MCF 10A (cell line): ENCODE data around the gene NGDN. TPM values are rescaled to one million over a fixed set of nuclear protein-coding genes. Genes with fewer than 3 reads are reported as not detected.
"Not testable (repeated sequence)": the region's sequence is repeated elsewhere in the genome, so short reads cannot be mapped to it uniquely, and the experiment has no call there.

Experiments used
- BruUV-seq: library from RNA; stranded (reverse); fragments of 400-500 nt; replicated peaks from 2 replicates; lab custom pipeline; 2021; lab: Mats Ljungman, UMichigan
- CTCF ChIA-PET: fragments of 300-600 bp; sonication (Branson Sonifier 250); formaldehyde crosslinking; extraction: SDS; loops from one replicate; lab custom pipeline; 2021; ENCODE audit warnings: antibody characterized with exemption, inconsistent platforms; lab: Yijun Ruan, JAX
- POLR2A ChIA-PET: fragments of 300-600, 350-650 bp; sonication (Branson Sonifier 250); formaldehyde crosslinking; extraction: SDS; loops from one replicate; lab custom pipeline; 2020; ENCODE audit warnings: antibody characterized with exemption, inconsistent platforms; lab: Yijun Ruan, JAX
- DNase-seq: peaks from one replicate; pipeline ENCODE4 v3.0.0-alpha.2; 2018; ENCODE audit not compliant: unreplicated experiment
- H3K27ac Mint-ChIP-seq: one replicate; pipeline ENCODE4 v1.8.0; 2022; ENCODE audit warnings: mild to moderate bottlenecking, low read depth, mixed read lengths; ENCODE audit not compliant: unreplicated experiment
- H3K27me3 Mint-ChIP-seq: one replicate; pipeline ENCODE4 v1.8.0; 2022; ENCODE audit warnings: mixed read lengths; ENCODE audit not compliant: insufficient read depth, unreplicated experiment
- H3K36me3 Mint-ChIP-seq: one replicate; pipeline ENCODE4 v1.8.0; 2022; ENCODE audit warnings: mild to moderate bottlenecking, moderate library complexity, mixed read lengths; ENCODE audit not compliant: insufficient read depth, unreplicated experiment
- H3K4me1 Mint-ChIP-seq: one replicate; pipeline ENCODE4 v1.8.0; 2022; ENCODE audit warnings: mixed read lengths; ENCODE audit not compliant: insufficient read depth, unreplicated experiment
- H3K4me3 Mint-ChIP-seq: one replicate; pipeline ENCODE4 v1.8.0; 2022; ENCODE audit warnings: mild to moderate bottlenecking, moderate library complexity, mixed read lengths; ENCODE audit not compliant: unreplicated experiment
- H3K9me3 Mint-ChIP-seq: one replicate; pipeline ENCODE4 v1.8.0; 2022; ENCODE audit warnings: mixed read lengths; ENCODE audit not compliant: unreplicated experiment
- CTCF ChIP-seq: fragments of 200-600 bp; IDR thresholded peaks from one replicate; pipeline ENCODE4 v1.8.0; 2022; ENCODE audit warnings: antibody characterized with exemption, mild to moderate bottlenecking; ENCODE audit not compliant: unreplicated experiment
- intact Hi-C: fragments of 100-400 bp; cut with micrococcal nuclease; formaldehyde crosslinking; loops from 2 replicates; pipeline ENCODE4 v1.14.1; 2022
- total RNA-seq: library from RNA; stranded (reverse); gene quantifications from 2 replicates; pipeline ENCODE4 v1.2.3, GENCODE V29; 2022

NGDN gene
- total RNA-seq, 1 experiment from 2014 or later, result 46.8 TPM

GRCh38 chr14:23452237-23452636 is 17.3 kb upstream of the NGDN start:
- H3K27ac Mint-ChIP-seq, result no peak overlapping the region
- no peak for DNase-seq
- H3K36me3 Mint-ChIP-seq, result no peaks in the 10 kb centered on the region
- no peaks in the 10 kb centered on the region for H3K9me3 Mint-ChIP-seq
- no TSS peak for BruUV-seq
- ChIA-PET POLR2A (no interaction called here), CTCF (interaction anchor here (0.7 to 1.4 kb wide), 3 partner anchors 16 to 124 kb away, joined by 3 to 7 read pairs (median 5); no protein-coding TSS in a partner anchor)
- no peak for TF ChIP-seq CTCF
- no peak overlapping the region for H3K4me3 Mint-ChIP-seq
- peaks cover 26% of the 10 kb centered on the region for H3K27me3 Mint-ChIP-seq
- intact Hi-C loops, result no loop called here
- no peaks in the 10 kb centered on the region for H3K4me1 Mint-ChIP-seq

DNA sequence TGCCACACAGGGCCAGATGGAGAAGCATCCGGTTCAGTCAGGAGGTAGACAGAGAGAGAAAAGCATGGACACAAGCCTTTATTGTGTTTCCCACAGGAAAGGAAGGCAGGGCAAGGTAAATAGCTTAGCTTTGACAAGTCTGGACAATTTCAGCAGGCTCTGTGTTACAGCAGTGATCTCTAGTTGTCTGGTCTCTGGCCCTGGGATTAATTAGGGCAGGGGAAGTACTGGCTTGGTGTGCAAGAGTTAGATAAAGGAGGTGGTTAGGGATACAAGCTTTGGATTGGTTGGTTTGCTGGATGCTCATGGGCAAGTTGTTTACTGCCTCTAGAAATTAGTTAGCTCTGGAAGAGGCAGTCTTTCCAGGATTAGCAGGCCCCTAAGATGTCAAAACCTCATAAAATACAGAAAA is 15.1 kb upstream of the NGDN start:
- Mint-ChIP-seq H3K27ac (no peak overlapping the region), H3K9me3 (no peaks in the 10 kb centered on the region), H3K36me3 (no peaks in the 10 kb centered on the region), H3K4me3 (no peak overlapping the region), H3K4me1 (no peaks in the 10 kb centered on the region), H3K27me3 (peaks cover 19% of the 10 kb centered on the region)
- BruUV-seq, result no TSS peak
- POLR2A ChIA-PET, result interaction anchor here (0.7 to 1.0 kb wide), 2 partner anchors 15 to 20 kb away, joined by 3 read pairs; partner anchors contain the start of gene NGDN
- DNase-seq, result no peak
- intact Hi-C loops, result no loop called here
- no peak for TF ChIP-seq CTCF
- CTCF ChIA-PET, result interaction anchor here (1.0 to 1.8 kb wide), 2 partner anchors 9 to 105 kb away, joined by 3 read pairs; no protein-coding TSS in a partner anchor

- H3K9me3 Mint-ChIP-seq, H3K36me3 Mint-ChIP-seq, POLR2A ChIA-PET, DNase-seq, H3K4me1 Mint-ChIP-seq, H3K4me3 Mint-ChIP-seq, H3K27ac Mint-ChIP-seq, BruUV-seq: not testable (repeated sequence)
- intact Hi-C loops, result loop anchor here (2.0 kb wide), 1 partner anchor 128 kb away; no protein-coding TSS in a partner anchor
- H3K27me3 Mint-ChIP-seq, result peaks cover 13% of the 10 kb centered on the region
- CTCF ChIA-PET, result interaction anchor here (0.5 to 1.2 kb wide), 9 partner anchors 10 to 381 kb away, joined by 3 to 4 read pairs (median 4); no protein-coding TSS in a partner anchor
These were observed 12.5 kb upstream of the NGDN start for GRCh38 chr14:23456883-23457586.

DNA sequence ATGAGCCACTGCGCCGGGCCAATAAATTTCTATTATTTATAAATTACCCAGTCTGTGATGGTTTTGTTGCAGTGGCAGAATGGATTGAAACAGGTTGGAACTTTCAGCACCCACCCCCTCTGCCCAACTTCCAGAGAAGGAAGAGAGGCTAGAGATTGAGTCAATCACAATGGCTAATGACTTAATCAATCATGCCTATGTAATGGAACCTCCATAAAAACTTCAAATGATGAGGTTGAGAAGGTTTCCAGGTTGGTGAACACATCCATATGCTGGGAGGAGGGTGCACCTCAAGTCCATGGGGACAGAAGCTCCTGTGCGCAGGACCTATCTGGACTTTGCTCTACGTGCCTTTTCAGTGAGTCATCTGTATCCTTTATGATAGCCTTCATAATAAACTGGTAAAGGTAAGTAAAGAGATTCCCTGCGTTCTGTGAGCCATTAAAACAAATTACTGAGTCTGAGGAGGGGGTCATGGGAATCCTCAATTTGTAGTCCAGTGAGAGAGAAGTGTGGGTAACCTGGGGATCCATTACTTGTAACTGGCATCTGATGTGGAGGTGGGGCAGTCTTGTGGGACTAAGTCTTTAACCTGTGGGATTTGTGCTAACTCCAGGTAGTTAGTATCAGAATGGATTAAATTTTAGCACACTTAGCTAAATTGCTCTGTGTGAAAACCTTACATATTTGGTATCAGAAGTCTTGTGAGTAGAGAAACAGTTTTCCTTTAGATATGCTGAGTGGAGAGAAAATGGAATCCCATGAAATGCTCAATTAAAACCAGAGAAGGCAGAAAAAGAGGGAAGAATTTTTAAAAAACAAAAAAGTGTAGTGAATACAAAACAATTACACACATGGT is 11.7 kb upstream of the NGDN start:
- intact Hi-C loops, result loop anchor here (2.0 kb wide), 1 partner anchor 129 kb away; no protein-coding TSS in a partner anchor
- no peak overlapping the region for H3K4me3 Mint-ChIP-seq
- no peaks in the 10 kb centered on the region for H3K36me3 Mint-ChIP-seq
- DNase-seq, result no peak
- H3K27me3 Mint-ChIP-seq, result peaks cover 13% of the 10 kb centered on the region
- H3K4me1 Mint-ChIP-seq, result no peaks in the 10 kb centered on the region
- BruUV-seq, result no TSS peak
- no peaks in the 10 kb centered on the region for H3K9me3 Mint-ChIP-seq
- ChIA-PET CTCF (interaction anchor here (0.6 to 1.4 kb wide), 6 partner anchors 10 to 217 kb away, joined by 3 to 4 read pairs (median 4); no protein-coding TSS in a partner anchor), POLR2A (no interaction called here)
- no peak overlapping the region for H3K27ac Mint-ChIP-seq
- no peak for TF ChIP-seq CTCF
